Measurements from ENCODE around the gene ITIH4. TPM values are rescaled to one million over a fixed set of nuclear protein-coding genes. Genes with fewer than 3 reads are reported as not detected.

Gene ITIH4
- total RNA-seq, 1 experiment from 2014 or later = 2.4 TPM

GRCh38 chr3:52866427-52866826 lies 36.0 kb upstream of the ITIH4 start:
- H3K9me3 Mint-ChIP-seq = peaks cover 34% of the 10 kb centered on the region
- POLR2A ChIA-PET = no interaction called here
- no peaks in the 10 kb centered on the region for H3K4me1 Mint-ChIP-seq
- no peak overlapping the region for H3K27ac Mint-ChIP-seq
- ATAC-seq (no peak), DNase-seq (ENCODE audit: low spot score) (no peak)
- H3K27me3 Mint-ChIP-seq (ENCODE audit: low read depth) = no peaks in the 10 kb centered on the region; the same call in 1 of the 2 replicates
- CTCF ChIA-PET = interaction anchor here (1.0 to 2.0 kb wide), 4 partner anchors 13 to 74 kb away, joined by 3 to 11 read pairs (median 5); no protein-coding TSS in a partner anchor
- H3K36me3 Mint-ChIP-seq = peaks cover 30% of the 10 kb centered on the region
- H3K4me3 Mint-ChIP-seq = no peak overlapping the region
- TF ChIP-seq CDX4 (CRISPR knock-in tag; IDR thresholded peaks at IDR 0.05; ENCODE audit: borderline replicate concordance) (no peak), ZSCAN18 (CRISPR knock-in tag; IDR thresholded peaks at IDR 0.05) (no peak), CTCF (IDR thresholded peaks at IDR 0.05) (no peak)

DNA sequence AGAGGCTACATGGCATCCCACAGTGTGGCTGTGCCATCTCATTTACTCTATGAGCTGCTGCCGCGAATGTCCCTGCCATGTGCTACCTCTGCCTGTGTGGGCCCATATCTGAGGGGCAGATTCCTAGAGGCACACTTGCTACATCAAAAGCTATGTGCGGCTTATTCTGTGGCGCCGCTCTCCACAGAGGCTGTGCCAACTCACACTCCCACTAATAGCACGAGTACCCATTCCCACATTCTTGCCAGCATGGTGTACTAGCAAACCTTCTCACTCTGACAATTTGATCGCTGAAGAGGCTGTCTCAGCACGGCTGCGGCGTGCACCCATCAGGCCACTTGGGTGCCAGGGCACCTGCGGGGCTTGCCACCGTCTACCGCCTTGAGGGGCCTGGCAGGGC lies 35.5 kb upstream of the ITIH4 start:
- POLR2A ChIA-PET = no interaction called here

More for the DNA sequence above, 35.5 kb upstream of the ITIH4 start:
- H3K4me3 Mint-ChIP-seq = no peak overlapping the region
- DNase-seq (ENCODE audit: low spot score) (no peak), ATAC-seq (no peak)
- CTCF ChIA-PET = interaction anchor here (2.0 kb wide), 1 partner anchor 13 kb away, joined by 11 read pairs; no protein-coding TSS in a partner anchor
- TF ChIP-seq, protein P1, sequence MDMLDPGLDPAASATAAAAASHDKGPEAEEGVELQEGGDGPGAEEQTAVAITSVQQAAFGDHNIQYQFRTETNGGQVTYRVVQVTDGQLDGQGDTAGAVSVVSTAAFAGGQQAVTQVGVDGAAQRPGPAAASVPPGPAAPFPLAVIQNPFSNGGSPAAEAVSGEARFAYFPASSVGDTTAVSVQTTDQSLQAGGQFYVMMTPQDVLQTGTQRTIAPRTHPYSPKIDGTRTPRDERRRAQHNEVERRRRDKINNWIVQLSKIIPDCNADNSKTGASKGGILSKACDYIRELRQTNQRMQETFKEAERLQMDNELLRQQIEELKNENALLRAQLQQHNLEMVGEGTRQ (CRISPR knock-in tag; IDR thresholded peaks at IDR 0.05) = no peak
- TF ChIP-seq ZSCAN18 (CRISPR knock-in tag; IDR thresholded peaks at IDR 0.05) = no peak
- no peak for TF ChIP-seq MYBL2 (CRISPR knock-in tag; IDR thresholded peaks at IDR 0.05)
- no peak for TF ChIP-seq CREB1 (CRISPR knock-in tag; IDR thresholded peaks at IDR 0.05)
- TF ChIP-seq NFE2L1 (CRISPR knock-in tag; IDR thresholded peaks at IDR 0.05) = no peak
- no peak for TF ChIP-seq ZNF532 (CRISPR knock-in tag; IDR thresholded peaks at IDR 0.05; ENCODE audit: borderline replicate concordance)
- TF ChIP-seq FOXP1 (CRISPR knock-in tag; IDR thresholded peaks at IDR 0.05; ENCODE audit: borderline replicate concordance) = no peak
- TF ChIP-seq, protein P2, sequence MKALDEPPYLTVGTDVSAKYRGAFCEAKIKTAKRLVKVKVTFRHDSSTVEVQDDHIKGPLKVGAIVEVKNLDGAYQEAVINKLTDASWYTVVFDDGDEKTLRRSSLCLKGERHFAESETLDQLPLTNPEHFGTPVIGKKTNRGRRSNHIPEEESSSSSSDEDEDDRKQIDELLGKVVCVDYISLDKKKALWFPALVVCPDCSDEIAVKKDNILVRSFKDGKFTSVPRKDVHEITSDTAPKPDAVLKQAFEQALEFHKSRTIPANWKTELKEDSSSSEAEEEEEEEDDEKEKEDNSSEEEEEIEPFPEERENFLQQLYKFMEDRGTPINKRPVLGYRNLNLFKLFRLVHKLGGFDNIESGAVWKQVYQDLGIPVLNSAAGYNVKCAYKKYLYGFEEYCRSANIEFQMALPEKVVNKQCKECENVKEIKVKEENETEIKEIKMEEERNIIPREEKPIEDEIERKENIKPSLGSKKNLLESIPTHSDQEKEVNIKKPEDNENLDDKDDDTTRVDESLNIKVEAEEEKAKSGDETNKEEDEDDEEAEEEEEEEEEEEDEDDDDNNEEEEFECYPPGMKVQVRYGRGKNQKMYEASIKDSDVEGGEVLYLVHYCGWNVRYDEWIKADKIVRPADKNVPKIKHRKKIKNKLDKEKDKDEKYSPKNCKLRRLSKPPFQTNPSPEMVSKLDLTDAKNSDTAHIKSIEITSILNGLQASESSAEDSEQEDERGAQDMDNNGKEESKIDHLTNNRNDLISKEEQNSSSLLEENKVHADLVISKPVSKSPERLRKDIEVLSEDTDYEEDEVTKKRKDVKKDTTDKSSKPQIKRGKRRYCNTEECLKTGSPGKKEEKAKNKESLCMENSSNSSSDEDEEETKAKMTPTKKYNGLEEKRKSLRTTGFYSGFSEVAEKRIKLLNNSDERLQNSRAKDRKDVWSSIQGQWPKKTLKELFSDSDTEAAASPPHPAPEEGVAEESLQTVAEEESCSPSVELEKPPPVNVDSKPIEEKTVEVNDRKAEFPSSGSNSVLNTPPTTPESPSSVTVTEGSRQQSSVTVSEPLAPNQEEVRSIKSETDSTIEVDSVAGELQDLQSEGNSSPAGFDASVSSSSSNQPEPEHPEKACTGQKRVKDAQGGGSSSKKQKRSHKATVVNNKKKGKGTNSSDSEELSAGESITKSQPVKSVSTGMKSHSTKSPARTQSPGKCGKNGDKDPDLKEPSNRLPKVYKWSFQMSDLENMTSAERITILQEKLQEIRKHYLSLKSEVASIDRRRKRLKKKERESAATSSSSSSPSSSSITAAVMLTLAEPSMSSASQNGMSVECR (CRISPR knock-in tag; IDR thresholded peaks at IDR 0.05; ENCODE audit: borderline replicate concordance) = no peak
- TF ChIP-seq, protein P3, sequence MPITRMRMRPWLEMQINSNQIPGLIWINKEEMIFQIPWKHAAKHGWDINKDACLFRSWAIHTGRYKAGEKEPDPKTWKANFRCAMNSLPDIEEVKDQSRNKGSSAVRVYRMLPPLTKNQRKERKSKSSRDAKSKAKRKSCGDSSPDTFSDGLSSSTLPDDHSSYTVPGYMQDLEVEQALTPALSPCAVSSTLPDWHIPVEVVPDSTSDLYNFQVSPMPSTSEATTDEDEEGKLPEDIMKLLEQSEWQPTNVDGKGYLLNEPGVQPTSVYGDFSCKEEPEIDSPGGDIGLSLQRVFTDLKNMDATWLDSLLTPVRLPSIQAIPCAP (CRISPR knock-in tag; IDR thresholded peaks at IDR 0.05) = no peak
- TF ChIP-seq ATF1 (CRISPR knock-in tag; IDR thresholded peaks at IDR 0.05) = no peak
- peaks cover 34% of the 10 kb centered on the region for H3K9me3 Mint-ChIP-seq
- H3K27ac Mint-ChIP-seq = no peak overlapping the region
- H3K4me1 Mint-ChIP-seq = no peaks in the 10 kb centered on the region
- no peaks in the 10 kb centered on the region; the same call in 1 of the 2 replicates for H3K27me3 Mint-ChIP-seq (ENCODE audit: low read depth)
- peaks cover 30% of the 10 kb centered on the region for H3K36me3 Mint-ChIP-seq
